ENCODE measurements around the gene ITGB1. TPM values are rescaled to one million over a fixed set of nuclear protein-coding genes. Genes with fewer than 3 reads are reported as not detected.

Gene ITGB1
- total RNA-seq, 1 experiment from 2014 or later = 223 TPM

DNA sequence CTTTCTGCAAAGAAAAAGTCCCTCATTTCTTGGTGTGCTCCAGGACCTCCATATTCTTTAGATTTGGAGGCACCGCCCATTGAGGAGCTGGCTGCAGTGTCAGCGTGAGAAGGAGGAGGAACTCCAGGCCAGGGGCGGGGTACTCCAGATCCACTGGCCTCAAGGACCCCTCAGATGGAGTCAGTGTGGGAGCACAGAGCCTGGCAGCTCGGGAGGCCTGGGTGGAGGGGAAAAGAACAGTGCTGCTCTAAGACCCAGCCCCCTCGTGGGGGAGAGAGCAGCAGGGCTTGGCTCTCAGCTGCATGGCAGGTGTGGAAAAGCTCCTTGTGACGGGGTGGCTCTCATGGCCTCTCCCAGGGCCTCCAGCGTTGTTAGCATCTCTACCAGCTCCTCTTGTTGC is 70.5 kb downstream of the ITGB1 start:
- H3K9ac ChIP-seq (ENCODE audit: extremely low read depth, insufficient read length, low read length) = no peak overlapping the region
- H2BK5ac ChIP-seq (ENCODE audit: insufficient read length, low read length) = no peak overlapping the region
- no CpG with 5 or more reads among the region's 7 CpGs for WGBS (ENCODE audit: extremely low coverage, insufficient read length, low lambda C conversion rate)
- no peak for DNase-seq
- no peak overlapping the region for H2BK20ac ChIP-seq (ENCODE audit: low read depth, low read length, poor library complexity, severe bottlenecking)
- no peaks in the 10 kb centered on the region for H3K79me1 ChIP-seq (ENCODE audit: insufficient read depth, low read depth, low read length, poor library complexity, severe bottlenecking)
- H2AFZ ChIP-seq (ENCODE audit: low read length) = no peak overlapping the region
- Mint-ChIP-seq H3K4me1 (peaks cover 15 to 16% of the 10 kb centered on the region in 2 experiments), H3K4me3 (no peak overlapping the region), H3K36me3 (ENCODE audit: insufficient read depth in 1 of 3, low read depth in 3 of 3) (peaks cover 0 to 2% (median 0%) of the 10 kb centered on the region in 3 experiments; a peak in 1 of 7 replicates), H3K9me3 (no peaks in the 10 kb centered on the region), H3K27me3 (ENCODE audit: low read depth) (no peaks in the 10 kb centered on the region; the same call in 1 of the 2 replicates), H3K27ac (no peak overlapping the region; a peak in 1 of 7 replicates)
- TF ChIP-seq CTCF (conservative IDR thresholded peaks at IDR 0.05) = no peak
- no peak overlapping the region for H2BK120ac ChIP-seq (ENCODE audit: low read depth, low read length, poor library complexity, severe bottlenecking)
- no peaks in the 10 kb centered on the region for H3K23me2 ChIP-seq (ENCODE audit: insufficient read length, low read depth, low read length, poor library complexity, severe bottlenecking)
- no peak overlapping the region for H4K8ac ChIP-seq (replicated peaks; ENCODE audit: insufficient read length, low read depth, low read length)
- no peak overlapping the region for H4K91ac ChIP-seq (ENCODE audit: insufficient read length, low read depth, low read length)
- H2BK12ac ChIP-seq (ENCODE audit: insufficient read length, low read depth, low read length) = no peak overlapping the region
- H3K4me1 ChIP-seq (ENCODE audit: insufficient read depth, low read length) = no peaks in the 10 kb centered on the region
- H3K14ac ChIP-seq (ENCODE audit: insufficient read depth, low read length) = peak overlapping the region; percentile 49; the same call in 1 of the 2 replicates
- no peaks in the 10 kb centered on the region for H3K79me2 ChIP-seq (ENCODE audit: insufficient read depth, low read length)
- no peaks in the 10 kb centered on the region for H3K9me3 ChIP-seq (ENCODE audit: control insufficient read depth, low read depth, low read length)
- H4K5ac ChIP-seq (ENCODE audit: insufficient read length, low read depth, low read length) = no peak overlapping the region
- no peaks in the 10 kb centered on the region for H4K20me1 ChIP-seq (ENCODE audit: control insufficient read depth, insufficient read depth, insufficient read length)
- no peak overlapping the region for H3T11ph ChIP-seq (ENCODE audit: low read length)
- H3K4ac ChIP-seq (ENCODE audit: low read depth, low read length) = no peak overlapping the region
- no peak overlapping the region for H3K23ac ChIP-seq (ENCODE audit: insufficient read length, low read depth, low read length)
- no peak overlapping the region for H3K18ac ChIP-seq (ENCODE audit: insufficient read length, low read depth, low read length)
- no peak overlapping the region for H3K4me2 ChIP-seq (ENCODE audit: insufficient read depth, insufficient read length, low read length)
- H3K27ac ChIP-seq (ENCODE audit: insufficient read length, low read depth, low read length) = no peak overlapping the region
- H3K27me3 ChIP-seq (ENCODE audit: insufficient read depth, low read length) = no peaks in the 10 kb centered on the region
- no peak overlapping the region for H2AK5ac ChIP-seq (ENCODE audit: insufficient read length, low read length)
- H2BK15ac ChIP-seq (ENCODE audit: low read depth, low read length) = no peak overlapping the region
- H3K56ac ChIP-seq (ENCODE audit: insufficient read length, low read depth, low read length) = no peak overlapping the region

Measured in H9 (cell line).